CD8-positive, alpha-beta memory T cell (primary cell): Measurements from ENCODE around the gene PXN. TPM values are rescaled to one million over a fixed set of nuclear protein-coding genes. Genes with fewer than 3 reads are reported as not detected.

ENCODE experiments used
- CTCF ChIA-PET: fragments of 350-600 bp; sonication (Branson Sonifier 250); formaldehyde crosslinking; loops from one replicate; lab custom pipeline; 2021; ENCODE audit warnings: antibody characterized with exemption; lab: Charles Lee
- POLR2A ChIA-PET: fragments of 350-600 bp; sonication (Branson Sonifier 250); formaldehyde crosslinking; loops from one replicate; lab custom pipeline; 2021; ENCODE audit warnings: antibody characterized with exemption; lab: Charles Lee
- DNase-seq, 5 donors: peaks; one replicate each; pipeline versions ENCODE4 v3.0.0 to v3.0.0-alpha.2; 2020 to 2022; ENCODE audit warnings: mixed read lengths in 1 of 5
- H3K27ac ChIP-seq: one replicate; pipeline ENCODE4 v1.7.0; 2013; ENCODE audit warnings: low read depth, mild to moderate bottlenecking, low read length, moderate library complexity
- H3K27me3 ChIP-seq: 2 replicates; pipeline ENCODE4 v1.7.0; 2013; ENCODE audit warnings: low read length, mild to moderate bottlenecking; ENCODE audit not compliant: insufficient read depth, poor library complexity, severe bottlenecking
- H3K36me3 ChIP-seq: 2 replicates; pipeline ENCODE4 v1.7.0; 2013; ENCODE audit warnings: mild to moderate bottlenecking, low read length, moderate library complexity; ENCODE audit not compliant: insufficient read depth
- H3K4me1 ChIP-seq: 2 replicates; pipeline ENCODE4 v1.7.0; 2013; ENCODE audit warnings: mild to moderate bottlenecking, low read length, moderate library complexity; ENCODE audit not compliant: insufficient read depth
- H3K4me3 ChIP-seq: 2 replicates; pipeline ENCODE4 v1.7.0; 2013; ENCODE audit warnings: mild to moderate bottlenecking, low read length
- H3K9me3 ChIP-seq: 2 replicates; pipeline ENCODE4 v1.7.0; 2013; ENCODE audit warnings: mild to moderate bottlenecking, low read length
- H3K27ac Mint-ChIP-seq, 8 donors: one replicate each; pipeline ENCODE4 v1.8.0; 2020 to 2021; ENCODE audit warnings: mixed read lengths in 8 of 8, mild to moderate bottlenecking in 6 of 8, inconsistent platforms in 3 of 8, moderate library complexity in 3 of 8
- H3K27me3 Mint-ChIP-seq, 2 donors: one replicate each; pipeline ENCODE4 v1.8.0; 2020 to 2021; ENCODE audit warnings: mixed read lengths in 2 of 2, mild to moderate bottlenecking in 1 of 2, moderate library complexity in 1 of 2
- H3K36me3 Mint-ChIP-seq, 3 donors: one replicate each; pipeline ENCODE4 v1.8.0; 2020 to 2021; ENCODE audit warnings: mixed read lengths in 3 of 3, inconsistent platforms in 1 of 3, mild to moderate bottlenecking in 1 of 3
- H3K4me1 Mint-ChIP-seq, 3 donors: one replicate each; pipeline ENCODE4 v1.8.0; 2020 to 2021; ENCODE audit warnings: mixed read lengths in 3 of 3, inconsistent platforms in 1 of 3, mild to moderate bottlenecking in 1 of 3
- H3K4me3 Mint-ChIP-seq, 7 donors: one replicate each; pipeline ENCODE4 v1.8.0; 2020 to 2021; ENCODE audit warnings: mixed read lengths in 7 of 7, mild to moderate bottlenecking in 6 of 7, moderate library complexity in 4 of 7, inconsistent platforms in 2 of 7
- H3K9me3 Mint-ChIP-seq, 5 donors: one replicate each; pipeline ENCODE4 v1.8.0; 2020 to 2022; ENCODE audit warnings: mixed read lengths in 5 of 5, mild to moderate bottlenecking in 3 of 5, moderate library complexity in 2 of 5, inconsistent platforms in 1 of 5
- polyA plus RNA-seq: library from polyadenylated mRNA; unstranded; fragments of 300-500 nt; fragmentation: Illumina TruSeq; gene quantifications from one replicate; pipeline ENCODE4 v1.2.3, GENCODE V29; 2021
- total RNA-seq, 2 experiments: library from RNA; stranded (reverse); gene quantifications; one replicate each; pipeline ENCODE4 v1.2.3, GENCODE V29; 2021

PXN gene
- total and polyA plus RNA-seq, 3 experiments from 2014 or later = 33.7 to 146 (median 35.9) TPM

- Histone ChIP-seq H3K36me3 (peaks cover 64% of the 10 kb centered on the region), H3K27me3 (no peaks in the 10 kb centered on the region), H3K27ac (no peak overlapping the region), H3K9me3 (no peaks in the 10 kb centered on the region), H3K4me3 (no peak overlapping the region), H3K4me1 (peaks cover 33% of the 10 kb centered on the region)
- CTCF ChIA-PET = interaction anchor here (1.2 to 16.4 kb wide), 2 partner anchors 9 to 35 kb away, joined by 3 to 727 read pairs; partner anchors contain the start of gene PXN
- DNase-seq = no peak
- POLR2A ChIA-PET = interaction anchor here (1.6 kb wide), 1 partner anchor 23 kb away, joined by 4 read pairs; the partner anchor contains the start of gene RPLP0
- Mint-ChIP-seq H3K36me3 (peaks cover 0 to 77% (median 4%) of the 10 kb centered on the region in 3 donors), H3K27me3 (peaks cover 0 to 1% of the 10 kb centered on the region in 2 donors), H3K4me1 (peaks cover 35 to 41% (median 39%) of the 10 kb centered on the region in 3 donors), H3K4me3 (no peak overlapping the region), H3K27ac (no peak overlapping the region), H3K9me3 (no peaks in the 10 kb centered on the region)
These were observed 41.8 kb downstream of the PXN start for GRCh38 chr12:120223458-120224303.

- no peak overlapping the region for H3K4me3 ChIP-seq
- DNase-seq = no peak
- H3K4me1 ChIP-seq = peaks cover 22% of the 10 kb centered on the region
- H3K27me3 ChIP-seq = no peaks in the 10 kb centered on the region
- H3K27ac ChIP-seq = no peak overlapping the region
- no peaks in the 10 kb centered on the region for H3K9me3 ChIP-seq
- Mint-ChIP-seq H3K4me3 (no peak overlapping the region), H3K36me3 (peaks cover 0 to 83% (median 4%) of the 10 kb centered on the region in 3 donors), H3K27me3 (peaks cover 0 to 1% of the 10 kb centered on the region in 2 donors), H3K9me3 (no peaks in the 10 kb centered on the region), H3K27ac (peak overlapping the region in 1 of 8 donors; percentile 43), H3K4me1 (peaks cover 22 to 28% (median 26%) of the 10 kb centered on the region in 3 donors)
- ChIA-PET POLR2A (interaction anchor here (1.6 kb wide), 1 partner anchor 22 kb away, joined by 4 read pairs; the partner anchor contains the start of gene RPLP0), CTCF (interaction anchor here (1.3 to 16.4 kb wide), 2 partner anchors 20 to 37 kb away, joined by 5 to 727 read pairs; partner anchors contain the start of gene PXN)
- peaks cover 66% of the 10 kb centered on the region for H3K36me3 ChIP-seq
These were observed 43.2 kb downstream of the PXN start for GRCh38 chr12:120222288-120222832.

- Mint-ChIP-seq H3K27ac (no peak overlapping the region), H3K36me3 (peaks cover 0 to 79% (median 4%) of the 10 kb centered on the region in 3 donors), H3K4me3 (no peak overlapping the region), H3K9me3 (no peaks in the 10 kb centered on the region), H3K4me1 (peaks cover 14 to 22% (median 19%) of the 10 kb centered on the region in 3 donors), H3K27me3 (peaks cover 0 to 1% of the 10 kb centered on the region in 2 donors)
- Histone ChIP-seq H3K9me3 (no peaks in the 10 kb centered on the region), H3K27me3 (no peaks in the 10 kb centered on the region), H3K36me3 (peaks cover 64% of the 10 kb centered on the region), H3K4me3 (no peak overlapping the region), H3K27ac (no peak overlapping the region), H3K4me1 (peaks cover 18% of the 10 kb centered on the region)
- no peak for DNase-seq
- ChIA-PET CTCF (interaction anchor here (1.3 to 16.4 kb wide), 2 partner anchors 20 to 38 kb away, joined by 5 to 727 read pairs; partner anchors contain the start of gene PXN), POLR2A (no interaction called here)
These were observed 44.0 kb downstream of the PXN start for GRCh38 chr12:120221576-120221900.

- H3K36me3 Mint-ChIP-seq = peaks cover 0 to 78% (median 5%) of the 10 kb centered on the region in 3 donors
- Histone ChIP-seq H3K4me1 (peaks cover 13% of the 10 kb centered on the region), H3K4me3 (no peak overlapping the region), H3K9me3 (no peaks in the 10 kb centered on the region), H3K27me3 (no peaks in the 10 kb centered on the region), H3K36me3 (peaks cover 62% of the 10 kb centered on the region), H3K27ac (no peak overlapping the region)
- CTCF ChIA-PET = interaction anchor here (1.0 to 16.4 kb wide), 3 partner anchors 19 to 38 kb away, joined by 4 to 727 read pairs (median 4); partner anchors contain the start of genes PXN and RPLP0
- POLR2A ChIA-PET = interaction anchor here (0.6 kb wide), 1 partner anchor 70 kb away, joined by 3 read pairs; the partner anchor contains the start of gene RNU4-2
- DNase-seq = no peak
- H3K27ac Mint-ChIP-seq = peak overlapping the region in 3 of 8 donors; percentile 11 to 61 (median 17)
- peaks cover 10 to 19% (median 14%) of the 10 kb centered on the region in 3 donors for H3K4me1 Mint-ChIP-seq
- H3K27me3 Mint-ChIP-seq = peaks cover 0 to 1% of the 10 kb centered on the region in 2 donors
- H3K9me3 Mint-ChIP-seq = no peaks in the 10 kb centered on the region
- H3K4me3 Mint-ChIP-seq = no peak overlapping the region
These were observed 44.5 kb downstream of the PXN start for GRCh38 chr12:120220838-120221575.

- Histone ChIP-seq H3K9me3 (no peaks in the 10 kb centered on the region), H3K4me1 (no peaks in the 10 kb centered on the region), H3K4me3 (no peak overlapping the region), H3K36me3 (peaks cover 70% of the 10 kb centered on the region), H3K27me3 (no peaks in the 10 kb centered on the region), H3K27ac (no peak overlapping the region)
- POLR2A ChIA-PET = interaction anchor here (1.5 kb wide), 1 partner anchor 17 kb away, joined by 4 read pairs; the partner anchor contains the start of gene RPLP0
- DNase-seq = no peak
- Mint-ChIP-seq H3K36me3 (peaks cover 0 to 77% (median 5%) of the 10 kb centered on the region in 3 donors), H3K27me3 (no peaks in the 10 kb centered on the region), H3K9me3 (no peaks in the 10 kb centered on the region), H3K27ac (peak overlapping the region in 1 of 8 donors; percentile 66), H3K4me1 (peaks cover 0 to 8% (median 3%) of the 10 kb centered on the region in 3 donors), H3K4me3 (no peak overlapping the region)
- CTCF ChIA-PET = interaction anchor here (1.4 to 16.4 kb wide), 4 partner anchors 9 to 40 kb away, joined by 4 to 727 read pairs (median 22); partner anchors contain the start of genes PXN and RPLP0
These were observed 46.6 kb downstream of the PXN start for GRCh38 chr12:120218680-120219606.

GRCh38 chr12:120216742-120217605 is 48.6 kb downstream of the PXN start:
- no peak overlapping the region for H3K4me3 ChIP-seq
- H3K27me3 Mint-ChIP-seq = peaks cover 0 to 1% of the 10 kb centered on the region in 2 donors
- no peaks in the 10 kb centered on the region for H3K9me3 ChIP-seq
- H3K4me1 Mint-ChIP-seq = peaks cover 0 to 4% (median 0%) of the 10 kb centered on the region in 3 donors
- no peaks in the 10 kb centered on the region for H3K9me3 Mint-ChIP-seq
- ChIA-PET POLR2A (interaction anchor here (0.9 kb wide), 1 partner anchor 15 kb away, joined by 4 read pairs; the partner anchor contains the start of gene RPLP0), CTCF (interaction anchor here (0.7 to 16.4 kb wide), 4 partner anchors 11 to 42 kb away, joined by 3 to 727 read pairs (median 22); partner anchors contain the start of gene PXN)
- H3K27ac ChIP-seq = no peak overlapping the region
- DNase-seq = no peak
- H3K36me3 ChIP-seq = peaks cover 56% of the 10 kb centered on the region
- H3K27me3 ChIP-seq = no peaks in the 10 kb centered on the region
- no peak overlapping the region for H3K27ac Mint-ChIP-seq
- H3K36me3 Mint-ChIP-seq = peaks cover 0 to 77% (median 3%) of the 10 kb centered on the region in 3 donors
- H3K4me3 Mint-ChIP-seq = no peak overlapping the region
- H3K4me1 ChIP-seq = no peaks in the 10 kb centered on the region
